GM13976 (cell line): Measurements from ENCODE around the gene RAB6A.
"Not testable (repeated sequence)": the region's sequence is repeated elsewhere in the genome, so short reads cannot be mapped to it uniquely, and the experiment has no call there.

ENCODE experiments used
- DNase-seq: peaks from one replicate; pipeline ENCODE4 v3.0.0; 2012; ENCODE audit warnings: low spot score
- in situ Hi-C: fragments of 300-500 bp; cut with MboI; formaldehyde crosslinking; loops from one replicate; pipeline ENCODE4 v1.12.0; 2022; ENCODE audit warnings: low sequenced_read_pairs, mixed read lengths, inconsistent platforms; ENCODE audit not compliant: unreplicated experiment
- TF ChIP-seq, protein P1 (sequence below): IDR thresholded peaks from 2 replicates; pipeline ENCODE4 v1.5.1; 2012; ENCODE audit warnings: borderline replicate concordance, mild to moderate bottlenecking; ENCODE audit not compliant: insufficient read depth; ENCODE audit errors: extremely low read depth, missing control alignments, control extremely low read depth

Gene RAB6A

DNA sequence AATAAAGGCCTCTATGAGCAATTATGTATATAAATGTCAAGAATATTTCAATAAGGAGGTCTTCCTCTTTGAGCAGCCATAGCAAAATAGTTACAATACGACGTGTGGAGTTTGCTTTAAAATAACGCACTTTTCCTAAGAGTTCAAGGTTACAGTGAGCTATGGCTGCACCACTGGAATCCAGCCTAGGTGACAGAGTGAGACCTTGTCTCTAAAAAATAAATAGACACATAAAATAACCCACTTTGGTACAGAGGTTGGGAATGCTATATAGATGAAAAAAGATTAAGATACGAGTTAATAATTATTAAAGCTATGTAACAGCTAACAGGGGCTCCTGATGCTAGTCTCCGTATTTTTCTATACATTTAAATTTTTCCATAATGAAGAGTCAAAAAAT, 12.6 kb downstream of the RAB6A start:
- TF ChIP-seq, protein P1, sequence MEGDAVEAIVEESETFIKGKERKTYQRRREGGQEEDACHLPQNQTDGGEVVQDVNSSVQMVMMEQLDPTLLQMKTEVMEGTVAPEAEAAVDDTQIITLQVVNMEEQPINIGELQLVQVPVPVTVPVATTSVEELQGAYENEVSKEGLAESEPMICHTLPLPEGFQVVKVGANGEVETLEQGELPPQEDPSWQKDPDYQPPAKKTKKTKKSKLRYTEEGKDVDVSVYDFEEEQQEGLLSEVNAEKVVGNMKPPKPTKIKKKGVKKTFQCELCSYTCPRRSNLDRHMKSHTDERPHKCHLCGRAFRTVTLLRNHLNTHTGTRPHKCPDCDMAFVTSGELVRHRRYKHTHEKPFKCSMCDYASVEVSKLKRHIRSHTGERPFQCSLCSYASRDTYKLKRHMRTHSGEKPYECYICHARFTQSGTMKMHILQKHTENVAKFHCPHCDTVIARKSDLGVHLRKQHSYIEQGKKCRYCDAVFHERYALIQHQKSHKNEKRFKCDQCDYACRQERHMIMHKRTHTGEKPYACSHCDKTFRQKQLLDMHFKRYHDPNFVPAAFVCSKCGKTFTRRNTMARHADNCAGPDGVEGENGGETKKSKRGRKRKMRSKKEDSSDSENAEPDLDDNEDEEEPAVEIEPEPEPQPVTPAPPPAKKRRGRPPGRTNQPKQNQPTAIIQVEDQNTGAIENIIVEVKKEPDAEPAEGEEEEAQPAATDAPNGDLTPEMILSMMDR = no peak
- in situ Hi-C loops = no loop called here
- DNase-seq = no peak

DNA sequence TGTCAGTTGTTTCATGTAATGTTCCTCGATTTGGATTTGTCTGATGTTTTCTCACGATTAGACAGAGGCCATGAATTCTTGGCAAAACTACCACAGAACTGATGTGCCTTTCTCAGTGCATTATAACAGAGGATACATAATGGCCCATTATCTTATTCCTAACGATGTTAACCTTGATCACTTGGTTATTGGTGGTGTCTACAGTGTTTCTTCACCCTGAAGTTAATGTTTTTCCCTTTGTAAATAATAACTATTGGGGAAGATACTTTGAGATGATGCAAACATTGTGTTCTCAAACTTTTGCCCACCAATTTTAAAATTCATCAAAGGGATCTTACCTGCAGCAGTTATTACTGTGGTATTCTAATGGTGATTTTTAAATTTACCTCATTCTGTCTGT, 13.1 kb downstream of the RAB6A start:
- in situ Hi-C loops = no loop called here
- no peak for DNase-seq
- TF ChIP-seq, protein P1 = no peak

DNA sequence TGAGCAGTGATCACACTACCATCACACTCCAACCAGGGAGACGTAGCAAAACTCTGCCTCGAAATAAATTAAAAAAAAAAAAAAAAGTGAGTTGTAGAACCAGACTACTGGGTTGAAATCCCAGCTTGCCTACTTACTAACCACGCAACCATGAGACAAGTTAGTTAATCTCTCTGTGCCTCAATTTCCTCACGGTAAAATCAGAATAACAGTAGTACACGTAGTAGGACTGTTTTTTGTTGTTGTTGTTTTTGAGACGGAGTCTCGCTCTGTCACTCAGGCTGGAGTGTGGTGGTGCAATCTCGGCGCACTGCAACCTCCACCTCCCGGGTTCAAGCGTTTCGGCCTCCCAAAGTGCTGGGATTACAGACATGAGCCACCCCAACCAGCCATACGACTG, 14.2 kb downstream of the RAB6A start:
- in situ Hi-C loops = no loop called here

DNA sequence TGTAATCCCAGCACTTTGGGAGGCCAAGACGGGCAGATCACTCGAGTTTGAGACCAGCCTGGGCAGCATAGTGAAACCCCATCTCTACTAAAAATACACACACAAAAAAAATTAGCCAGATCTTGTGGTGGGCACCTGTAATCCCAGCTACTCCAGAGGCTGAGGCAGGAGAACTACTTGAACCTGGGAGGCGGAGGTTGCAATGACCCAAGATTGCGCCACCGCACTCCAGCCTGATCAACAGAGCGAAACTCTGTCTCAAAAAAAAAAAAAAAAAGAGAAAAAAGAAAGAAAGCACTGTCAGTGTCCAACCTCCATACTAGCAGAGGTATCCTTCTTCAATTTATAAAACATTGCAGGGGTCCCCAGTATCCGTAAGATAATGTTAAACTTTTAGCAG, 17.8 kb downstream of the RAB6A start:
- TF ChIP-seq, protein P1 = no peak
- DNase-seq = no peak
- in situ Hi-C loops = no loop called here

More for the DNA sequence above, 14.2 kb downstream of the RAB6A start:
- TF ChIP-seq, protein P1 = no peak
- no peak for DNase-seq

DNA sequence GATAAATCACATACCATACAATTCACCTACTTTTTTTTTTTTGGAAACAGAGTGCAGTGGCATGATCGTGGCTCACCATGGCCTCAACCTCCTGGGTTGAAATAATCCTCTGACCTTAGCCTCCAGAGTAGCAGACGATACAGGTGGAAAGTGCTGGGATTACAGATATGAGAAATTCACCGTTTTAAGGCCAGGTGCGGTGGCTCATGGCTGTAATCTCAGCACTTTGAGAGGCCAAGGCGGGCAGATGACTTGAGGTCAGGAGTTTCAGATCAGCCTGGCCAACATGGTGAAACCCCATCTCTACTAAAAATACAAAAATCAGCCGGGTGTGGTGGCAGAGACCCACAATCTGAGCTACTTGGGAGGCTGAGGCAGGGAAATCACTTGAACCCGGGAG, 24.9 kb downstream of the RAB6A start:
- in situ Hi-C loops, DNase-seq: not testable (repeated sequence)

DNA sequence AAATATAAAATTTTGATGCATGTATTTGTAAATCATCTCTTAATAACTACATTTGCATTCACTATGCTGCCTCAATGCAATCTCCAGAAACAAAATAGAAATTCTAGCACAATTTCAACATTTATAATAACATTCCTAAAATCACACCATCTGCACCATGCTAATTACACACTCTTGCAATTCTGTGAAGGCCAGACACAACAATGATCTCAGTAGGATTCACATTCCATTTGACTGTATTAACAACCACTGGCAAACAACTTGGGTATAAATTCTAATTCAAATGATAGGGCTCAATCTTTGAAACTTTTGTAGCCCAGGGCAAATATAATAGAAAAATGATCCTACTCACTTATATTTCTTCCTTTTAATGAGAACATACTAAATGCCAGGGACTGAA, 25.9 kb downstream of the RAB6A start:
- TF ChIP-seq, protein P1 = no peak
- DNase-seq = no peak
- in situ Hi-C loops = no loop called here

DNA sequence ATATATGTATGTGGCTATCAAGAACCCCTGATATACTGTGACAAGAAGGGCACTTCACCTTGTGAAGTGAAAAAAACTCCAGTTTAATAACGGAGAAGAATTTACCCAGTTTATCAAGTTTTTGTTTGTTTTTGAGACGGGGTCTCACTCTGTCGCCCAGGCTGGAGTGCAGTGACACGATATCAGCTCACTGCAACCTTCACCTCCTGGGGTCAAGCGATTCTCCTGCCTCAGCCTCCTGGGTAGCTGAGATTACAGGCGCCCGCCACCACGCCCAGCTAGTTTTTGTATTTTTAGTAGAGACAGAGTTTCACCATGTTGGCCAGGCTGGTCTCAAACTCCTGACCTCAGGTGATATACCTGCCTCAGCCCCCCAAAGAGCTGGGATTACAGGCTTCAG, 26.9 kb downstream of the RAB6A start:
- DNase-seq, in situ Hi-C loops: not testable (repeated sequence)

DNA sequence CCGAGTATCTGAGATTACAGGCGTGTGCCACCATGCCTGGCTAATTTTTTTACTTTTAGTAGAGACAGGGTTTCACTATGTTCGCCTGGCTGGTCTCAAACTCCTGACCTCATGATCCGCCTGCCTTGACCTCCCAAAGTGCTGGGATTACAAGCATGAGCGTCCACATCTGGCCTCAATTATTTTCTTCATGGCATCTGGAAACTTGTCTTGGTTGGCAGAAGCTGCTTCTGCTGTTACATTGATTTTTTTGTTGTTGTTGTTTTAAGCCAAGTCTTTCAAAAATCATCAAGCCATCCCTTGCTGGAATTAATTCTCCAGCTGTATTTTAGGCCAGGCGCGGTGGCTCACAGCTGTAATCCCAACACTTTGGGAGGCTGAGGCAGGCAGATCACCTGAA, 27.9 kb downstream of the RAB6A start:
- DNase-seq, in situ Hi-C loops: not testable (repeated sequence)

DNA sequence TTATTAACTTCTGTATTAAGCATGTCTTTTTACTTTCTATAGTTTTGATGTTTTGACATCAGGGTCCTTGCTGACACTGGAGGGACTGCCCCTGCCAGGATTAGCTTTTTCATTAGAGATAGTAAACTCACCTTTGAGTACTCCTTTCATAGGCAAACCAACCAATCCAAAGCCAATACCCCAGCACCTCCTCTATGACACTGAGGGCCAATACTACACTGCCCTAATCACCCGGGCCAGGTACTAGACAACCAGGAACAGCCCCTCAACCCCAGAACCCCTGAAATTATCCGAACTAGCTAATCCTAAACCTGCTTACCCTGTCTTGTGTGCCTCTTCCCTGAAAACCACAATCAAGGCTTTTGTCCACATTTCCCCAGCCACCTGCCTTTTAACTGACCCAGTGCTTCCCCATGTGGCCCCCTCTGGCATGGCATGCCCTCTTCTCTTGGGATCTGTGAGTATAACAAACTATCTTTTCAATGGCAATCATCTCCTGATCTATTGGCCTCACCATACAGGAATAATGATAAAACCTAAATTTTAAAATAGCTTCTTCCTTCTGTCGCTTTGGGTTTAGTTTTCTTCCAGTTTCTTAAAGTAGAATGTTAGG, 31.2 kb downstream of the RAB6A start:
- DNase-seq = no peak
- TF ChIP-seq, protein P1 = no peak
- in situ Hi-C loops = no loop called here
